ENCODE results near the gene RAI1.

DNA sequence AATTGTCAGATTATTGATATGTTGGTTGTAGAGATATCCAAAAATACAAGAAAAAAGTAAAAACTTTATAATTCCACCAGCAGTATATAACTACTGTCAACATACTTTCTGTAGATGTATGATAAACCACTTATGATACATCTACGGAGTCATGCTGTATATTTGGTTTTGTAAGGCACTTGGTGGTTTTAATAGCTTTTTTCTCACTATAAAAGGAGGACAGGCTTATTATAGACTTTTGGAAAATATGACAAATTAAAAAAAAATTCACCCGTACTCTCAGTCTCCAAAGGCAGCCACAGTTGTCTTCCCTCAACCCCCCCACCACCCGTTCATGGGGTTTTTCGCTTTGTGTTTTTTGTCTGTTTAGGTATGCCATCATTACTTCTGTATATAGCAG is 14.8 kb downstream of the RAI1 start:
- TF ChIP-seq, protein P1, sequence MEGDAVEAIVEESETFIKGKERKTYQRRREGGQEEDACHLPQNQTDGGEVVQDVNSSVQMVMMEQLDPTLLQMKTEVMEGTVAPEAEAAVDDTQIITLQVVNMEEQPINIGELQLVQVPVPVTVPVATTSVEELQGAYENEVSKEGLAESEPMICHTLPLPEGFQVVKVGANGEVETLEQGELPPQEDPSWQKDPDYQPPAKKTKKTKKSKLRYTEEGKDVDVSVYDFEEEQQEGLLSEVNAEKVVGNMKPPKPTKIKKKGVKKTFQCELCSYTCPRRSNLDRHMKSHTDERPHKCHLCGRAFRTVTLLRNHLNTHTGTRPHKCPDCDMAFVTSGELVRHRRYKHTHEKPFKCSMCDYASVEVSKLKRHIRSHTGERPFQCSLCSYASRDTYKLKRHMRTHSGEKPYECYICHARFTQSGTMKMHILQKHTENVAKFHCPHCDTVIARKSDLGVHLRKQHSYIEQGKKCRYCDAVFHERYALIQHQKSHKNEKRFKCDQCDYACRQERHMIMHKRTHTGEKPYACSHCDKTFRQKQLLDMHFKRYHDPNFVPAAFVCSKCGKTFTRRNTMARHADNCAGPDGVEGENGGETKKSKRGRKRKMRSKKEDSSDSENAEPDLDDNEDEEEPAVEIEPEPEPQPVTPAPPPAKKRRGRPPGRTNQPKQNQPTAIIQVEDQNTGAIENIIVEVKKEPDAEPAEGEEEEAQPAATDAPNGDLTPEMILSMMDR (IDR thresholded peaks at IDR 0.05) = no peak
- TF ChIP-seq POLR2A (IDR thresholded peaks at IDR 0.05) = no peak

Measured in adrenal gland (tissue), 5 donors.